Naive thymus-derived CD4-positive, alpha-beta T cell (primary cell): ENCODE measurements around the gene DMXL1. TPM values are rescaled to one million over a fixed set of nuclear protein-coding genes. Genes with fewer than 3 reads are reported as not detected.

Experiments
- ATAC-seq: fragments of 150-1000 bp; cut with Tn5 transposase; 2 replicates; pipeline ENCODE4 v1.10.0; 2021; ENCODE audit warnings: mild to moderate bottlenecking, moderate library complexity
- CTCF ChIA-PET: fragments of 350-600 bp; sonication (Branson Sonifier 250); formaldehyde crosslinking; loops from one replicate; lab custom pipeline; 2021; ENCODE audit warnings: antibody characterized with exemption; lab: Charles Lee
- POLR2A ChIA-PET: fragments of 350-600 bp; sonication (Branson Sonifier 250); formaldehyde crosslinking; loops from one replicate; lab custom pipeline; 2021; ENCODE audit warnings: antibody characterized with exemption, inconsistent platforms; lab: Charles Lee
- DNase-seq, 9 donors: peaks; one replicate each; pipeline versions ENCODE4 v3.0.0 to v3.0.0-alpha.2; 2020 to 2022; ENCODE audit warnings: mixed read lengths in 1 of 9
- H3K27ac ChIP-seq: one replicate; pipeline ENCODE4 v1.7.0; 2013; ENCODE audit warnings: mild to moderate bottlenecking, low read depth, low read length, moderate library complexity
- H3K27me3 ChIP-seq, 2 donors: one replicate each; pipeline ENCODE4 v1.7.0; 2013; ENCODE audit warnings: low read length in 2 of 2, mild to moderate bottlenecking in 2 of 2, moderate library complexity in 2 of 2; ENCODE audit not compliant: control insufficient read depth in 2 of 2, insufficient read depth in 2 of 2
- H3K36me3 ChIP-seq, 3 experiments: 1 replicate in 2 of 3; 2 replicates in 1 of 3; pipeline ENCODE4 v1.7.0; 2013; ENCODE audit warnings: low read length in 3 of 3, mild to moderate bottlenecking in 3 of 3, moderate library complexity in 1 of 3; ENCODE audit not compliant: insufficient read depth in 3 of 3, control insufficient read depth in 2 of 3
- H3K4me1 ChIP-seq, 2 donors: one replicate each; pipeline ENCODE4 v1.7.0; 2013; ENCODE audit warnings: low read length in 2 of 2, mild to moderate bottlenecking in 2 of 2, moderate library complexity in 1 of 2; ENCODE audit not compliant: control insufficient read depth in 2 of 2, insufficient read depth in 2 of 2
- H3K4me3 ChIP-seq: 2 replicates; pipeline ENCODE4 v1.7.0; 2013; ENCODE audit warnings: mild to moderate bottlenecking, low read length
- H3K9me3 ChIP-seq, 3 experiments: 1 replicate in 2 of 3; 2 replicates in 1 of 3; pipeline ENCODE4 v1.7.0; 2013; ENCODE audit warnings: low read length in 3 of 3; ENCODE audit not compliant: control insufficient read depth in 2 of 3
- H3K27ac Mint-ChIP-seq, 9 donors: one replicate each; pipeline ENCODE4 v1.8.0; 2020 to 2022; ENCODE audit warnings: mixed read lengths in 9 of 9, mild to moderate bottlenecking in 8 of 9, moderate library complexity in 5 of 9, inconsistent platforms in 2 of 9
- H3K27me3 Mint-ChIP-seq, 5 donors: one replicate each; pipeline ENCODE4 v1.8.0; 2021 to 2022; ENCODE audit warnings: mixed read lengths in 5 of 5, mild to moderate bottlenecking in 1 of 5
- H3K36me3 Mint-ChIP-seq, 5 donors: one replicate each; pipeline ENCODE4 v1.8.0; 2020 to 2022; ENCODE audit warnings: mixed read lengths in 5 of 5, mild to moderate bottlenecking in 3 of 5, inconsistent platforms in 1 of 5
- H3K4me1 Mint-ChIP-seq, 7 donors: one replicate each; pipeline ENCODE4 v1.8.0; 2020 to 2022; ENCODE audit warnings: mixed read lengths in 7 of 7, mild to moderate bottlenecking in 3 of 7, inconsistent platforms in 1 of 7
- H3K4me3 Mint-ChIP-seq, 10 donors: one replicate each; pipeline ENCODE4 v1.8.0; 2020 to 2022; ENCODE audit warnings: mild to moderate bottlenecking in 10 of 10, mixed read lengths in 10 of 10, moderate library complexity in 6 of 10, inconsistent platforms in 2 of 10
- H3K9me3 Mint-ChIP-seq, 11 donors: one replicate each; pipeline ENCODE4 v1.8.0; 2020 to 2022; ENCODE audit warnings: mixed read lengths in 11 of 11, mild to moderate bottlenecking in 4 of 11, inconsistent platforms in 1 of 11, moderate library complexity in 1 of 11
- intact Hi-C, 2 donors: fragments of 100-400 bp; cut with micrococcal nuclease; formaldehyde crosslinking; loops; one replicate each; pipeline ENCODE4 v1.15.1; 2023
- polyA plus RNA-seq, 2 donors: library from polyadenylated mRNA; unstranded; fragments of 300-500 nt; fragmentation: Illumina TruSeq; gene quantifications; one replicate each; pipeline ENCODE4 v1.2.3, GENCODE V29; 2021
- total RNA-seq, 6 experiments: library from RNA in 5 of 6; stranded (reverse) in 5 of 6; gene quantifications; 1 replicate in 5 of 6; 2 replicates in 1 of 6; pipeline ENCODE4 v1.2.3 and lab custom pipeline; 2021 to 2026

DMXL1 gene
- total and polyA plus RNA-seq, 7 experiments from 2014 or later = 16.5 to 40.8 (median 32.0) TPM

- H3K36me3 ChIP-seq = no peaks in the 10 kb centered on the region
- ATAC-seq (no peak), DNase-seq (no peak)
- H3K4me3 Mint-ChIP-seq = peak overlapping the region; percentile 56 to 100 (median 96)
- intact Hi-C loops = no loop called here
- H3K9me3 Mint-ChIP-seq = peaks cover 0 to 5% (median 0%) of the 10 kb centered on the region in 11 donors
- peaks cover 83 to 90% of the 10 kb centered on the region in 2 donors for H3K4me1 ChIP-seq
- H3K27me3 Mint-ChIP-seq = peaks cover 0 to 2% (median 0%) of the 10 kb centered on the region in 5 donors
- ChIA-PET POLR2A (interaction anchor here (1.5 to 21.1 kb wide), 6 partner anchors 9 to 66 kb away, joined by 6 to 466 read pairs (median 46); no protein-coding TSS in a partner anchor), CTCF (interaction anchor here (1.2 to 1.6 kb wide), 3 partner anchors 55 to 137 kb away, joined by 3 to 7 read pairs (median 4); no protein-coding TSS in a partner anchor)
- no peak overlapping the region for H3K4me3 ChIP-seq
- H3K27me3 ChIP-seq = no peaks in the 10 kb centered on the region
- H3K27ac ChIP-seq = peak overlapping the region; percentile 85
- H3K4me1 Mint-ChIP-seq = peaks cover 87 to 100% (median 100%) of the 10 kb centered on the region in 7 donors
- H3K36me3 Mint-ChIP-seq = peaks cover 0 to 45% (median 9%) of the 10 kb centered on the region in 5 donors
- peak overlapping the region; percentile 73 to 99 (median 95) for H3K27ac Mint-ChIP-seq
- no peaks in the 10 kb centered on the region for H3K9me3 ChIP-seq
These were observed 204.8 kb downstream of the DMXL1 start for GRCh38 chr5:119275601-119276173.

GRCh38 chr5:119276978-119277377 lies 206.1 kb downstream of the DMXL1 start:
- Histone ChIP-seq H3K9me3 (no peaks in the 10 kb centered on the region), H3K27me3 (no peaks in the 10 kb centered on the region), H3K4me3 (no peak overlapping the region), H3K27ac (peak overlapping the region; percentile 85), H3K36me3 (no peaks in the 10 kb centered on the region), H3K4me1 (peaks cover 88 to 95% of the 10 kb centered on the region in 2 donors)
- Mint-ChIP-seq H3K9me3 (peaks cover 0 to 5% (median 0%) of the 10 kb centered on the region in 11 donors), H3K27me3 (peaks cover 0 to 2% (median 0%) of the 10 kb centered on the region in 5 donors), H3K4me3 (peak overlapping the region in 8 of 10 donors; percentile 56 to 97 (median 85)), H3K27ac (peak overlapping the region; percentile 87 to 100 (median 96)), H3K4me1 (peaks cover 86 to 100% (median 100%) of the 10 kb centered on the region in 7 donors), H3K36me3 (peaks cover 0 to 47% (median 20%) of the 10 kb centered on the region in 5 donors)
- ChIA-PET CTCF (interaction anchor here (1.1 to 1.5 kb wide), 2 partner anchors 13 to 36 kb away, joined by 3 to 4 read pairs; no protein-coding TSS in a partner anchor), POLR2A (interaction anchor here (1.1 to 21.1 kb wide), 8 partner anchors 5 to 113 kb away, joined by 3 to 466 read pairs (median 4); no protein-coding TSS in a partner anchor)
- DNase-seq (no peak), ATAC-seq (no peak)
- intact Hi-C loops = no loop called here

- peak; percentile 21 for ATAC-seq
- no peak for DNase-seq
These were observed 208.2 kb downstream of the DMXL1 start for GRCh38 chr5:119279093-119279492.

GRCh38 chr5:119280380-119280779 lies 209.5 kb downstream of the DMXL1 start:
- H3K27ac Mint-ChIP-seq = peak overlapping the region; percentile 19 to 100 (median 96)
- Histone ChIP-seq H3K9me3 (no peaks in the 10 kb centered on the region), H3K27me3 (no peaks in the 10 kb centered on the region), H3K4me3 (peak overlapping the region; percentile 31), H3K27ac (peak overlapping the region; percentile 66), H3K36me3 (peaks cover 0 to 7% (median 0%) of the 10 kb centered on the region in 3 experiments), H3K4me1 (peaks cover 95% of the 10 kb centered on the region in 2 donors)
- peaks cover 0 to 2% (median 0%) of the 10 kb centered on the region in 5 donors for H3K27me3 Mint-ChIP-seq
- peaks cover 0 to 5% (median 0%) of the 10 kb centered on the region in 11 donors for H3K9me3 Mint-ChIP-seq
- DNase-seq (no peak), ATAC-seq (no peak)
- peaks cover 85 to 100% (median 99%) of the 10 kb centered on the region in 7 donors for H3K4me1 Mint-ChIP-seq
- H3K36me3 Mint-ChIP-seq = peaks cover 8 to 59% (median 35%) of the 10 kb centered on the region in 5 donors
- POLR2A ChIA-PET = interaction anchor here (0.7 to 21.1 kb wide), 8 partner anchors 8 to 57 kb away, joined by 3 to 466 read pairs (median 4); no protein-coding TSS in a partner anchor
- peak overlapping the region; percentile 2 to 97 (median 80) for H3K4me3 Mint-ChIP-seq
- intact Hi-C loops = no loop called here
- CTCF ChIA-PET = no interaction called here

More at GRCh38 chr5:119279093-119279492, 208.2 kb downstream of the DMXL1 start:
- peaks cover 8 to 62% (median 35%) of the 10 kb centered on the region in 5 donors for H3K36me3 Mint-ChIP-seq
- H3K27ac Mint-ChIP-seq = peak overlapping the region; percentile 87 to 100 (median 96)
- ChIA-PET CTCF (interaction anchor here (0.6 kb wide), 1 partner anchor 59 kb away, joined by 3 read pairs; no protein-coding TSS in a partner anchor), POLR2A (interaction anchor here (1.0 to 21.1 kb wide), 5 partner anchors 8 to 56 kb away, joined by 3 to 466 read pairs (median 35); no protein-coding TSS in a partner anchor)
- peaks cover 0 to 2% (median 0%) of the 10 kb centered on the region in 5 donors for H3K27me3 Mint-ChIP-seq
- peaks cover 87 to 100% (median 100%) of the 10 kb centered on the region in 7 donors for H3K4me1 Mint-ChIP-seq
- Histone ChIP-seq H3K9me3 (no peaks in the 10 kb centered on the region), H3K27ac (peak overlapping the region; percentile 66), H3K36me3 (peaks cover 0 to 7% (median 0%) of the 10 kb centered on the region in 3 experiments), H3K4me1 (peaks cover 95% of the 10 kb centered on the region in 2 donors), H3K4me3 (peak overlapping the region; percentile 32), H3K27me3 (no peaks in the 10 kb centered on the region)
- peak overlapping the region; percentile 69 to 97 (median 84) for H3K4me3 Mint-ChIP-seq
- peaks cover 0 to 5% (median 0%) of the 10 kb centered on the region in 11 donors for H3K9me3 Mint-ChIP-seq
- intact Hi-C loops = loop anchor here (1.0 to 2.0 kb wide), 2 partner anchors 8 to 30 kb away; no protein-coding TSS in a partner anchor

GRCh38 chr5:119282628-119283027 lies 211.7 kb downstream of the DMXL1 start:
- ChIA-PET POLR2A (interaction anchor here (0.9 to 21.1 kb wide), 6 partner anchors 8 to 56 kb away, joined by 4 to 466 read pairs (median 12); no protein-coding TSS in a partner anchor), CTCF (interaction anchor here (0.9 kb wide), 1 partner anchor 294 kb away, joined by 3 read pairs; the partner anchor contains the start of gene DTWD2)
- no peaks in the 10 kb centered on the region for H3K27me3 ChIP-seq
- H3K9me3 ChIP-seq = no peaks in the 10 kb centered on the region
- Mint-ChIP-seq H3K4me3 (peak overlapping the region; percentile 23 to 97 (median 80)), H3K9me3 (peaks cover 0 to 5% (median 0%) of the 10 kb centered on the region in 11 donors), H3K27ac (peak overlapping the region; percentile 71 to 100 (median 96)), H3K4me1 (peaks cover 87 to 100% (median 98%) of the 10 kb centered on the region in 7 donors), H3K27me3 (peaks cover 0 to 2% (median 0%) of the 10 kb centered on the region in 5 donors), H3K36me3 (peaks cover 8 to 47% (median 29%) of the 10 kb centered on the region in 5 donors)
- H3K4me3 ChIP-seq = peak overlapping the region; percentile 18
- ATAC-seq (no peak), DNase-seq (no peak)
- H3K27ac ChIP-seq = peak overlapping the region; percentile 82
- H3K4me1 ChIP-seq = peaks cover 92 to 97% of the 10 kb centered on the region in 2 donors
- intact Hi-C loops = no loop called here
- H3K36me3 ChIP-seq = peaks cover 0 to 7% (median 0%) of the 10 kb centered on the region in 3 experiments

GRCh38 chr5:119284031-119284430 lies 213.1 kb downstream of the DMXL1 start:
- H3K4me3 ChIP-seq = no peak overlapping the region
- H3K4me3 Mint-ChIP-seq = peak overlapping the region; percentile 10 to 97 (median 78)
- H3K36me3 Mint-ChIP-seq = peaks cover 8 to 39% (median 29%) of the 10 kb centered on the region in 5 donors
- peaks cover 93 to 95% of the 10 kb centered on the region in 2 donors for H3K4me1 ChIP-seq
- peak overlapping the region; percentile 82 for H3K27ac ChIP-seq
- DNase-seq (no peak), ATAC-seq (no peak)
- H3K4me1 Mint-ChIP-seq = peaks cover 83 to 100% (median 98%) of the 10 kb centered on the region in 7 donors
- H3K27me3 ChIP-seq = no peaks in the 10 kb centered on the region
- H3K9me3 ChIP-seq = no peaks in the 10 kb centered on the region
- ChIA-PET CTCF (interaction anchor here (0.7 to 1.3 kb wide), 4 partner anchors 20 to 103 kb away, joined by 3 read pairs; no protein-coding TSS in a partner anchor), POLR2A (interaction anchor here (1.0 to 21.1 kb wide), 4 partner anchors 13 to 39 kb away, joined by 4 to 466 read pairs (median 117); no protein-coding TSS in a partner anchor)
- H3K9me3 Mint-ChIP-seq = peaks cover 0 to under 1% (median 0%) of the 10 kb centered on the region in 11 donors
- intact Hi-C loops = loop anchor here in 1 of 2 donors (2.0 kb wide), 1 partner anchor 15 kb away; no protein-coding TSS in a partner anchor
- H3K27ac Mint-ChIP-seq = peak overlapping the region; percentile 79 to 100 (median 96)
- H3K27me3 Mint-ChIP-seq = no peaks in the 10 kb centered on the region
- peaks cover 0 to 7% (median 0%) of the 10 kb centered on the region in 3 experiments for H3K36me3 ChIP-seq
